Coronary artery (tissue), 2 donors: ENCODE results near the gene PRKAR2A.
A peak's percentile ranks its signal among the peaks of the same experiment; 100 is the strongest.
"Not testable (repeated sequence)": the region's sequence is repeated elsewhere in the genome, so short reads cannot be mapped to it uniquely, and the experiment has no call there.

Experiments
- DNase-seq: peaks from one replicate; pipeline ENCODE4 v3.0.0-alpha.2; 2017; ENCODE audit warnings: low spot score
- H3K27ac ChIP-seq, 2 donors: fragments of 200-600 bp; sonication (generic); one replicate each; pipeline ENCODE4 v1.5.1; 2016 to 2019
- H3K4me3 ChIP-seq: fragments of 200-600 bp; sonication (generic); 2 replicates; pipeline ENCODE4 v1.5.1; 2016; ENCODE audit warnings: mild to moderate bottlenecking, moderate library complexity
- CTCF ChIP-seq: fragments of 200-600 bp; sonication (generic); IDR thresholded peaks from one replicate; pipeline ENCODE4 v1.5.1; 2019; ENCODE audit warnings: antibody characterized with exemption

The PRKAR2A gene

GRCh38 chr3:48748754-48749153, 98.9 kb downstream of the PRKAR2A start:
- DNase-seq = no peak
- H3K4me3 ChIP-seq = no peak overlapping the region
- TF ChIP-seq CTCF = no peak
- no peak overlapping the region for H3K27ac ChIP-seq

GRCh38 chr3:48747706-48748105, 100.0 kb downstream of the PRKAR2A start:
- H3K27ac ChIP-seq = peak overlapping the region in 1 of 2 donors; percentile 58
- DNase-seq = no peak
- H3K4me3 ChIP-seq = no peak overlapping the region
- TF ChIP-seq CTCF = no peak

- Histone ChIP-seq H3K27ac (peak overlapping the region in 1 of 2 donors; percentile 58), H3K4me3 (no peak overlapping the region)
- no peak for TF ChIP-seq CTCF
- no peak for DNase-seq
Observed at GRCh38 chr3:48747015-48747615, 100.6 kb downstream of the PRKAR2A start.

- no peak for DNase-seq
- no peak for TF ChIP-seq CTCF
- no peak overlapping the region for H3K4me3 ChIP-seq
- no peak overlapping the region for H3K27ac ChIP-seq
Observed at GRCh38 chr3:48743773-48744172, 103.9 kb downstream of the PRKAR2A start.

GRCh38 chr3:48741226-48741625, 106.4 kb downstream of the PRKAR2A start:
- peak overlapping the region in 1 of 2 donors; percentile 83 for H3K27ac ChIP-seq

GRCh38 chr3:48739955-48740823, 107.5 kb downstream of the PRKAR2A start:
- DNase-seq = peak; percentile 94

More at GRCh38 chr3:48741226-48741625, 106.4 kb downstream of the PRKAR2A start:
- H3K4me3 ChIP-seq, DNase-seq: not testable (repeated sequence)

GRCh38 chr3:48739617-48739954, 108.1 kb downstream of the PRKAR2A start:
- peak; percentile 75 for DNase-seq

More at GRCh38 chr3:48739955-48740823, 107.5 kb downstream of the PRKAR2A start:
- peak overlapping the region; percentile 26 for H3K4me3 ChIP-seq
- peak; percentile 86 for TF ChIP-seq CTCF
- H3K27ac ChIP-seq = peak overlapping the region; percentile 78 to 83

More at GRCh38 chr3:48739617-48739954, 108.1 kb downstream of the PRKAR2A start:
- H3K27ac ChIP-seq = peak overlapping the region; percentile 78 to 83
- H3K4me3 ChIP-seq = peak overlapping the region; percentile 26
- TF ChIP-seq CTCF = no peak
